C1 segment of cervical spinal cord (tissue), 14 donors: ENCODE data around the gene SCNN1A.
A peak's percentile ranks its signal among the peaks of the same experiment; 100 is the strongest.

Source experiments
- DNase-seq, 14 donors: peaks; one replicate each; lab custom pipeline; 2025; lab: John Stamatoyannopoulos, UW

Gene SCNN1A

DNA sequence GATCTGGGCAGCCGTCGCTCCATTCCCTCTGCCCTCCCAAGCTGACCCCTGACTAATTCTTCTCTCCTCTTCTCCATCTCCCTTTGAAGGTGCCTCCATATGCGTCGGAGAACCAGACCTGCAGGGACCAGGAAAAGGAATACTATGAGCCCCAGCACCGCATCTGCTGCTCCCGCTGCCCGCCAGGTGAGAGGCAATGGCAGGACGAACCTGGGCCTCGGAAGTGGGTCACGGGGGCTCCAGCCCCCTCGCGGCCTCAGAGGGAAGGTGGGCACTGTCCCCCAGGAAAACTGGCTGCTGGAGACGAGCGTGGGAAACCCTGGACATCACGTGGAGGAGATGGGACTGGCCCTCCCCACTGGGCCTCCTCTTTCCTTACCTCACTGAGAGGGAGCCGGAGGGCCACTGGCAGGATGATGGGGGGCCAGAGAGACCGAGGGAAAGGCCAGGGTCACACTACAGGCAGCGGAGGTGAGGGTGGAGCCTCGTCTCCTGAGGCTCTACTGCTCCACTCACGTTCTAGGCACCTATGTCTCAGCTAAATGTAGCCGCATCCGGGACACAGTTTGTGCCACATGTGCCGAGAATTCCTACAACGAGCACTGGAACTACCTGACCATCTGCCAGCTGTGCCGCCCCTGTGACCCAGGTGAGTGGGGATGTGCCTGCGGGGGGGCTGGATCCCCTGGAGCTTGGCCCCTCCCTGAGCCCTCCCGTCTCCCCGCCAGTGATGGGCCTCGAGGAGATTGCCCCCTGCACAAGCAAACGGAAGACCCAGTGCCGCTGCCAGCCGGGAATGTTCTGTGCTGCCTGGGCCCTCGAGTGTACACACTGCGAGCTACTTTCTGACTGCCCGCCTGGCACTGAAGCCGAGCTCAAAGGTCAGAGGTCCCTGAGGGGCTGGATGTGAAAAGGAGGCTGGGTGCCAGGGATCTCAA is 9.4 kb upstream of the SCNN1A start:
- DNase-seq, result no peak

- DNase-seq, result peak in 13 of 14 donors; percentile 10 to 87 (median 60)
These were observed 8.5 kb upstream of the SCNN1A start, which contains the start of gene LTBR for GRCh38 chr12:6383572-6384498. Gene LTBR, plus strand, starts transcription at chr12:6384162. Its CDS starts 197 bp downstream, at chr12:6384359.

- DNase-seq, result no peak
These were observed 7.6 kb upstream of the SCNN1A start for GRCh38 chr12:6382982-6383381.

DNA sequence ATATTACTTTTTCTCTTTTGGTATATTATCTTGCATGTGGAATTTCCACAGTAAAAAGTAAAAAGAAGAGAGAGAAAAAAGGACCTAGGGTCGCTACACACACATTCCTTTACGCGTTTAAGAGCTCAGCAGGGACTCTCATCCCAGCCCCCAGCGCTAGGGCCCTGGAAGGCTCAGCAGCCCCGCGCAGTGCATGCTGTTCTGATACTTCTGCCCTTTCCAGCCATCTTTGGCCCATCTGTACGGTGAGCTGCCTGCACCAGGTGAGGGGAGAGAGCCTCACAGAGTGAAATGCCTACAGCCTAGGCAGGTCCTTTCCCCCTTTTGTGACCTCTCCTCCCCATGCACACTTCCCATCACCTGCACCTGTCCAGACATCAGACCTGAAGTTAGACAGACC is 7.0 kb upstream of the SCNN1A start:
- no peak for DNase-seq

DNA sequence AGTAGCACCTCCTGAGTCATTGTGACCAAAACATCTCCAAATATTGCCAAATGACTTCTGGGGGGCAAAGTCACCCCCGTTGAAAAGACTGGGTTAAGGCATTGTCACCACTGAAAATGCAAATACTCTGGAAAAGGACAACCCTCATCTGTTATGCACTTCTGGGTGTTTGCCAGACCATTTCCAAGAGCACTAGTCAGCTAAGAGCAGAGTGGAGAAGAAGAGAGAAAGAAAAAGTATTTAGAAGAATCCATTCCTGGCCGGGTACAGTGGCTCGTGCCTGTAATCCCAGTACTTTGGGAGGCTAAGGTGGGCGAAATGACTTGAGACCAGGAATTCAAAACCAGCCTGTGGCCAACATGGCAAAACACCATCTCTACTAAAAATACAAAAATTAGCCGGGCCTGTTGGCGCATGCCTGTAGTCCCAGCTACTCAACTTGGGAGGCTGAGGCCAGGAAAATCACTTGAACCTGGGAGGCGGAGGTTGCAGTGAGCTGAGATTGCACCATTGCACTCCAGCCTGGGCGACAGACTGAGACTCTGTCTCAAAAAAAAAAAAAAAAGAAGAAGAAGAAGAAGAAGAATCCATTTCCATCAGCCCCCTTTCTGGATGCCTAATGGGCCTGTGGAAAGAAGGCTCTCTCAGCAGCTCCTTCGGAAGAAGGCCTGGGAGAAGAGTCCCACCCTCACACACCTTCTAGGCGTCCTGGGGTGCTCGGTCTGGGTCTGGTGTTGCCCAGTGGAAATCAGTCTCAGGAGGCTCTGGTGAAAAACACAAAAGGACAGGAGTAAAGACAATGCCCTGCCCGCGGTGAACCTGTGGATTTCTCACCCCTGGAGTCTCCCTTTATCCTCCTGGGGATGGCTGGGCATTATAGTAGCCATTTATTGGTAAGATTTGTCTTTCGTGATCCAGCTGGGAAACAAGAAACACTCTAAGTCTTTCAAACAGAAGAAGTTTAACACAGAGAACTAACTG is 5.1 kb upstream of the SCNN1A start:
- DNase-seq, result no peak

DNA sequence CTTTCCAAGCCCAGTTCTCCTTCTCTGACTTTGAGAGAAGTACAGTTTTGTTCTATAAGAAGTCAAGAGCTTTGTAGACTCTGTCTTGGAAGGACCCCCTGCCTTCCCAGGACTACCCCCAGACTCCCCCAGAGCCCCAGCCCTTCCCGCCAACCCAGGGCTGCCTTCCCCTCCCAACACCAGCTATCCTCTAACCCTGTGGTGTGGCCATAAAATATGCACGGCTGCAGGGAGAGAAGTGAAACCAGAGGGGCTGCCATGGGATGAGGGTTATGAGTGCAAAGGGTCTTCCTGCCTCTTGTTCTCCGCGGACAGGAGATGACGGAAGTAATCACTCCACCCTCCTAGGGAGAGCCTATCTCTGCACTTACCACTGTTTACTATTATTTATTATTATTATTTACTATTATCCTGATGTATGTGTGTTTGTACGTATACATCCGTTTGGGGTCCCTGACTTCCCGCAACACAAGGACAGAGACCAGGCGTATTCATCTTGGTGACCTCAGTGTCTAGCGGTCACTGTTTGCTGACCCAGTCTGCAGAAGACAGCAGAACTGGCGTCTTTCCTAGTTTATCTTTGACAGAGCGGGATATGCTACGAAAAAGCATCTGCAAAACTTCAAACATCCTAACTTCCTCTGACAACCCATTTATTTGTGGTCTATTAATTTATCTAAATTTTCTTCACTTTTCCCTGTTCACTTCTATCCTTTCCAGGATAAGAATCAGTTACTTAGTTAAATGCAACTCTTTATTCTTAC is 3.5 kb upstream of the SCNN1A start:
- DNase-seq, result peak in 2 of 14 donors; percentile 9 to 29

DNA sequence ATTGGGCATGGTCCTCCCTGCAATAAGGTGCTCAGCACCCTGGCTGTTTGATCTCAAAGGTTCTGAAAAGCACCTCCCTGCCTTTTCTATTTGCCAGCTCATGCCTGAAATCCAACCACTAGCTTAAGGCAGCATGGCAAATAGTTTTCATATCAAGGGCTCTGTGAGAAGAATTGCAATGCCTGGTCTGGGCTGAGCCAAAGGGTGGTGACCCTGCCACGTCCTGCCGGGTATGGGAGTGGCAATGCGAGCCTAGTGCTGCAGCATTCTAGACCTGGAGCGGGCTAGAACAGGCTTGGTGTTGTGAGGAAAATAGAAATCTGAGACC is 2.3 kb upstream of the SCNN1A start:
- no peak for DNase-seq

GRCh38 chr12:6376870-6377666 is 1.7 kb upstream of the SCNN1A start:
- DNase-seq, result no peak

GRCh38 chr12:6376079-6376869 is 911 bp upstream of the SCNN1A start:
- DNase-seq, result no peak

GRCh38 chr12:6374786-6375160 is 590 bp downstream of the SCNN1A start:
- no peak for DNase-seq

DNA sequence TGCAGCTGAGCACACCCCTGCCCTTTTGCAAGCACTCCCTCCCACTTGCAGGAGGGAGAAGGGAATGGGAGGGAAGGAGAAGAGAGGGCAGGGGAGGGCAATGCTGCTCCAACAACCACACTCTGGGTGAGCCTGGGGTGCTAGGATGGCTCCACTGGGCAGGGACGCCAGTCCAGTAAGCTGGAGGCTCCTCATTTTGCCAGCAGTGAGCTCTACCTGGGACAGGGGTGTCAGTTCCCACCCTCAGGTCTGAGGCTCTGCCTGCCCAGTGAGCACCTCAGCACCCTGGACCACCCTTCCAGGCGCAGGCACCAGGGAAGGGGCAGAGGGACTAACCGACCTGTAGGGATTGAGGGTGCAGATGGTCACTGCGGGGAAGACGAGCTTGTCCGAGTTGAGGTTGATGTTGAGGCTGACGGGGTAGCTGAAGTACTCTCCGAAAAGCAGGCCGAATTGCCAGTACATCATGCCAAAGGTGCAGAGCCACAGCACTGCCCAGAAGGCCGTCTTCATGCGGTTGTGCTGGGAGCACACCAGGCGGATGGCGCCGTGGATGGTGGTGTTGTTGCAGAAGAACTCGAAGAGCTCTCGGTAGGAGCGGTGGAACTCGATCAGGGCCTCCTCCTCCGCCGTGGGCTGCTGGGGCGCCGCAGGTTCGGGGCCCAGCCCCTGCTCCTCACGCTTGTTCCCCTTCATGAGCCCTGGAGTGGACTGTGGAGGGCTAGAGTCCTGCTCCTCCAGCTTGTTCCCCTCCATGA is 1.2 kb downstream of the SCNN1A start:
- no peak for DNase-seq

DNA sequence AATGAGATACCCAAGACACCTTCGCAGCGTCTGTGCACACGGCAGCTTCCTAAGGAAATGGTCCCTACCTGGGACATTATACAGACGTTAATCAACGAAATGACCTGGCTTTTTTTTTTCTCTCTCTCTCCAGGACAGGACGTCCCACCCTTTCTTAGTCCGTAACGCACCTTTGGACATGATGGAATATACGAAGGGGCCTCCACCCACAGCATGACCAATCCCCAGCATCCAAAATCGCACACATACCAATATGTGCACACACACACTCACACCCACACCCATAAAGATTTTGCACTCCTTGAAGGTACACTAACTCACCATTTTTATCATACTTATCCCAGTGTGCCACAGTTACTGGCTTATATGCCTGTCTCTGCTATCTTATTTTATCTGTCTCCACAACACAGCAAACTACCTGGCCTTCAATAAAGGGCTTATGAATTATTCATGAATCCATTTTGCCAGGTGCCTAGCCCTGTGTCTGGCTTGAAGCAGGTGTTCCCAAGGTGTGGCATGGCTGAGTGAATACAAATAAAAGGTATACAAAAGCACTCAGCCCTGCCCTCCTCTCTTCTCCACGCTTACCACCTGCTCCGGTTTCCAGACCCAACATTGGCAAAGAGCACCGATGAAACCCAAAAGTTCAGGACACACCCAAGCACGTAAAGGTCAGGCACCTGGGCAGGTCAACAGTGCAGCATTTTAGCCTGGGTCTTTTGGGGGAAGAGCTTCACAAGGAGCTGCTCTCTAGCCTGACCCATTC is 2.2 kb downstream of the SCNN1A start:
- no peak for DNase-seq

DNA sequence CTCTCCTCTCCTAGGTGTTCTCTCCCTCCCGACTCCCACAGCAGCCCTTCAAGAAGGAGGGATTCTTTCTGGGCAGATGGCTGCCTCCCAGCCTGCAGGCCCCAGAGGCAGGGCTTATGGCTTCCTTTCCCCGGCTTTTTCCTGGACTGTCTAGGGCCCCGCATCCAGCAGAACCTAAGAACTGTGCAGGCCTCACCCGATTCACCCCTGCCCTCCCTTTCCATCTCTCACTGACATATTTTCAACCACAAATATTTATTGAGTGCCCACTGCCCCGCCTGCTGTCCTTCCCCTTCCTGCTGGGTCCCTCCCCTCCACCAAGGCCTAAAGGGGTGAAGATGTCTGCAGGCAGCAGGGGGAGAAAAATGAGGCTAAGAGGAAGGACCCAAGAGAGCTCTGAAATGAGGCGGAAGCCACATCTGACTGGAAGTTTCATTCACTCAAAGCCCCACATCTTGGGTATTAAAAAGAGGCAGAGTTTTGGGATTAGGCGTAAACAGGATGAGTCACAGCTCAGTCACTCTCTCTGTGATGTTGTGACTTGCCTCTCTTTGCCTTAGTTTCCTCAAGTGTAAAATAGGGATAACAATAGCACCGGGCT is 2.9 kb downstream of the SCNN1A start:
- DNase-seq, result no peak

- no peak for DNase-seq
These were observed 4.2 kb downstream of the SCNN1A start for GRCh38 chr12:6370994-6371754.

DNA sequence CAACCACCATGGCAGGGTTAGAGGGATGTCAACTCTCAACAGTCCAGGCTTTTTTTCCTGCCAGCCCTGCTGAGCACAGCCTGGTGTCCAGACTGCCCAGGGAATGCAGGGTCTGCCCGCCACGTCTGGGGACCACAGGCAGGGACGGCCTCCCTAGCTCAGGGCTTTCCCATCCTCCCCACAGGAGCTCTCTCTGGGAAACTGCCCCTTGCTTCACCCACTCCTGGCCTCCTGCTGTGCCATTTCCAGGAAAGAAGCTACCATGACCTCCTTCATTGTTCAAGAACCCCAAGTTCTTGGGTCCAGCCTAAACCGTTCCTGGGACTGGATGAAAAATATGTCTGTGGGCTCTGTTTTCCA is 4.8 kb downstream of the SCNN1A start:
- no peak for DNase-seq

DNA sequence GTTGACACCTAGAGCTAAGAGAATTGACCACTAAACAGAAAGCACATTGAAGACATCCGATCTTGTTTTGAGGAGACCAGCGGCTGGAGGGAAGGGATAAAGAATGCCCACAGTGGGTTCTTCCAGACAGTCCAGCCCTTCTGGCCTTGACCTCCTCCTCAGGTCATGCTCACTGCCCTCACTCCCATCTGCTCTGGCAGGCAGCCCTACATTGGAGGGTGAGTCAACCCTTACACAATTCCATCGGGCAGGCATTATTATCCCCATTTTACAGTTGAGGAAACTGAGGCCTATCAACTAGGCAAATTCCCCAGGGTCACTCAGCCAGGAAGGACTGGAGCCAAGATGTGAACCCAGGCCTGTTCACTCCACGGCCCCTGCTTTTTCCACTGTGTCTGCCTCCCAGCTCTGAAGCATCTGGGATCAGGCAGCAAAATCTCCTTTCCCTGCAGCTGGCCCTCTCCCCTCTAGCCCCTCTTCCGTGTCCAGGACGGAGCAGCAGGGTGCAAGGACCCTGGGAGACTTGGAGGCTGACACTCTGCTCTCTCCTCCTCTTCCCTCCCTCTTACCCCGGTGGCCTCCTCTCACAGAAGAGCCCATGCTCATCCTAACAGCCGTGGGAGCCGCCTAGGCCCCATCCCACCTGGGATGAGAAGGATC is 5.3 kb downstream of the SCNN1A start:
- DNase-seq, result no peak
